T-helper 22 cell (primary cell): ENCODE results near the gene GPRC5D.

ENCODE experiments used
- DNase-seq: peaks from one replicate; pipeline ENCODE4 v3.0.0-alpha.2; 2020; ENCODE audit warnings: low read depth

The GPRC5D gene

GRCh38 chr12:12908252-12908651 is 43.7 kb downstream of the GPRC5D start:
- DNase-seq = no peak

GRCh38 chr12:12907552-12907951 is 44.4 kb downstream of the GPRC5D start:
- no peak for DNase-seq

GRCh38 chr12:12903642-12904609 is 48.0 kb downstream of the GPRC5D start:
- no peak for DNase-seq

DNA sequence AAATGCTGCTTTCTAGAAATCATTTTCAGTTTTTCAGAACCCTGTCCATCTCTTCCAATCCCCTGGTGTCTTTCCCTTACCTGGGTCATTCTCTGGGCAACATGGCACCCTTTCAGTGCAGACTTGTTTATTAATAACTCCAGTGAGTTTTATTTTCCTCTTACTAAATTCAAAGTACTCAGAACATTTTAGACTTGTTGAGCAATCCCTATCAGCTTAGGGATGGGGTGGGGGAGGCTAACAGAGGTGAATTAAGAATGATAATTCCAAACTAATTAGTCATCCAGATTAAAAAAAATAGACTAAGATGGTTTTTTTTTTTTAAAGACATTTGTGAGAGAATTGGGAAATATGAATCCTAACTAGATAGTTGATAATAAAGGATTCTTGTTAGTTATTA is 49.9 kb downstream of the GPRC5D start:
- no peak for DNase-seq

- DNase-seq = no peak
Measured at GRCh38 chr12:12901158-12901791, 50.7 kb downstream of the GPRC5D start.

GRCh38 chr12:12900786-12901157 is 51.2 kb downstream of the GPRC5D start:
- no peak for DNase-seq

- no peak for DNase-seq
Measured at GRCh38 chr12:12899530-12900380, 52.2 kb downstream of the GPRC5D start.

DNA sequence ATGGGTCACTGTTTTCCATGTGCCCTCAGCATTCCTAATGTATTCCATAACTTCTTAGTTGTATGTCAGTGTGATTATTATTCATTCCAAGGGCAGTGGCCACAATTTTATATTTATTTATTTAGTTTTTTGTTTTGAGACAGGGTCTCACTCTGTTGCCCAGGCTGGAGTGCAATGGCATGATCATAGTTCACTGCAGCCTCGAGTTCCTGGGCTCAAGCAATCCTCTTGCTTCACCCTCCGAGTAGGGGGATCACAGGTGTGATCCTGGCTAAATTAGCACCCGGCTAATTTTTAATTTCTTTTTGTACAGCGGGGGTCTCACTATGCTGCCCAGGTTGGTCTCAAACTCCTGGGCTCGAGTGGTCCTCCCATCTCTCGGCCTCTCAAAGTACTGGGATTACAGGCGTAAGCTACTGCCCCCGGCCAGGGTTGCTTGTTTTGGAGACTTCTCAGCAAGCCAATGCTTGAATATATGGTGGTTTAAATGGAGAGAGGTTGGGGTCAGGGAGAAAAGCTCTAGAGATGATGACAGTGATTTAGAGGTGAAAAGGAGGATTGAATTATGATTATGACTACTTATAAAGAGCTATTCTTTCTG is 53.0 kb downstream of the GPRC5D start:
- DNase-seq = no peak

- DNase-seq = no peak
Measured at GRCh38 chr12:12898136-12898717, 53.7 kb downstream of the GPRC5D start.

- DNase-seq = no peak
Measured at GRCh38 chr12:12897302-12897701, 54.7 kb downstream of the GPRC5D start.

GRCh38 chr12:12896260-12896659 is 55.7 kb downstream of the GPRC5D start:
- DNase-seq = no peak

DNA sequence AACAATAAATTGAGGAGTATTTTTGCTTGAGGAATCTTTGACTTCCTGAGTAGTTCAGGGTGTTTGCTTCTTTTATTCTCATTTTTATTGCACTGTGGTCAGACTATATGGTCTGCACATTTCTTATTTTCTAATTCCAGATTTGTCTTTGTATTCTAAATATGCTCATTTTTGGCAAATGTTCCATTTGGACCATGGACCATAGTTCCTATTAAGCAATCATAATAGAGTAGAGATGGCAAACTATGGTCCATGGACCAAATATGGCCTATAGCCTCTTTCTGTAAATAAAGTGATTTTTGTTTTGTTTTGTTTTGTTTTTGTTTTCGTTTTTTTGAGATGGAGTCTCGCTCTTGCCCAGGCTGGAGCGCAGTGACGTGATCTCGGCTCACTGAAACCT is 58.5 kb downstream of the GPRC5D start:
- no peak for DNase-seq

- no peak for DNase-seq
Measured at GRCh38 chr12:12892681-12893141, 59.3 kb downstream of the GPRC5D start.

DNA sequence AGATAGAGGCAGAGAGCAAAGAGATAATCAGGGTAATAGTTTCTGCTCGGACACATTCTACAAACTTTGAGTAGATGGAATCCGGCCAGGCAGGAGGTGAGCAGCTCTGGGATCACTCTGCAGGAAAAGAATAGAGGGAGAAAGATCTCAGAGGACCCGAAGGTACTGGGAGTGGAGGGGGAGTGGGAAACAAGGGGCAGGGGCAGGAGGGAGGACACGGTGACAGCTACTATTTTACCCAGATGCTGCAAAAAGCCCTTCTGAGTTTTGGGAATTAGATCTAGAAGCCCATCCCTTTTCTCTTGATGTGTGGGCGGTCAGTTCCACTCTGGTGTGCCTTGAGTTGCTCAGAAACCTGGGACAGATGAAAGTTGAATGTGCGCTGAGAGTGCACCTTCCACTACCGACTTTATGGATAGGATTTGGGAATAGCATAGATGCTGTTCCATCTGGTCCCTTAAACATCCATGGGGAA is 60.1 kb downstream of the GPRC5D start:
- DNase-seq = no peak

DNA sequence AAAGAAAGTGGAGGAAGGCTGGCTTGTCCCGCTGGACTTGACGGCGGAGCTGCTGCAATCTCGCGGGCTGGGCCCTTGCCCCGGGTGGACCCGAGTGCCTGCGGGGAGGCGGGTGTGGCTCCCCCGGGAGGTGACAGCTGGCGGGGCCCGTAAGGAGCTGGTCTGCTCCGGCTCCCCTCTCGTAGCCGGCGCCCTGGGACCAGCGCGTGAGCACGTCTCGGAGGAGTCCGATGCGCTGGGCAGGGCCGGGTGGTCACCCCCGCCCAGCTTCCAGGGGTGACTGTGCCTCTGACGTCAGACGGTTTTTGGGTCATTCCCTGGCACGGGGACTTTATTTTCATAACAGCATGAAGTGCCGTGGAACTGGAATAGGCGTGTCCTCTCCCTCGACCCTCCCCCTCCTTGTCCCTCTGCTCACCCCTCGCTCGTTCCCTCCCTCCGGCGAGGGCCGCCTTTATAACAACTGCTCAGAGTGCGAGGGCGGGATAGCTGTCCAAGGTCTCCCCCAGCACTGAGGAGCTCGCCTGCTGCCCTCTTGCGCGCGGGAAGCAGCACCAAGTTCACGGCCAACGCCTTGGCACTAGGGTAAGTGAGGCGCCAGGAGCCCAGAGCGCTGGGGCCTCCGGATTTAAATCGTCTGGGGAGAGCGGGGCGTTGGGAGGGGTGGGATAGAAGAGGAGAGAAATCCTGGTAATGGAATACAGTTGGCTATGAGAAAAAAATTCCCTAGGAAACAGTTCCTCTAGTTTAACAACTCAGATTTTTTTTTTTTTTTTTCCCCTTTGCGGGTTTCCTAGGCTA is 60.7 kb downstream of the GPRC5D start, which contains the start of gene GPRC5A:
GPRC5A (plus strand) TSS at position 483 of the 801 bp plus-strand sequence. CDS start 16,688 bp downstream, outside the sequence.
- no peak for DNase-seq
